Trophoblast cell (in vitro differentiated cells and primary cell): ENCODE measurements around the gene VAMP1.
"Not testable (repeated sequence)": the region's sequence is repeated elsewhere in the genome, so short reads cannot be mapped to it uniquely, and the experiment has no call there.

Source experiments
- DNase-seq, 2 donors: peaks; one replicate each; pipeline ENCODE4 v3.0.0-alpha.2; 2016
- H2AFZ ChIP-seq: 2 replicates; pipeline ENCODE4 v1.6.1; 2013; ENCODE audit warnings: low read length, moderate library complexity, mild to moderate bottlenecking; ENCODE audit not compliant: insufficient read depth, poor library complexity
- H2AK5ac ChIP-seq: 2 replicates; pipeline ENCODE4 v1.6.1; 2013; ENCODE audit warnings: mild to moderate bottlenecking, low read length
- H2BK120ac ChIP-seq: 2 replicates; pipeline ENCODE4 v1.6.1; 2013; ENCODE audit warnings: low read length, mild to moderate bottlenecking, moderate library complexity; ENCODE audit not compliant: insufficient read depth, poor library complexity
- H2BK12ac ChIP-seq: 2 replicates; pipeline ENCODE4 v1.6.1; 2013; ENCODE audit warnings: mild to moderate bottlenecking, low read length, moderate library complexity
- H2BK5ac ChIP-seq: 2 replicates; pipeline ENCODE4 v1.6.1; 2013; ENCODE audit warnings: low read length, low read depth, moderate library complexity, mild to moderate bottlenecking; ENCODE audit not compliant: poor library complexity
- H3K14ac ChIP-seq: 2 replicates; pipeline ENCODE4 v1.6.1; 2013; ENCODE audit warnings: mild to moderate bottlenecking, low read length
- H3K18ac ChIP-seq: 2 replicates; pipeline ENCODE4 v1.6.1; 2013; ENCODE audit warnings: mild to moderate bottlenecking, low read length
- H3K23ac ChIP-seq: 2 replicates; pipeline ENCODE4 v1.6.1; 2013; ENCODE audit warnings: low read length
- H3K27ac ChIP-seq: 2 replicates; pipeline ENCODE4 v1.5.1; 2013; ENCODE audit warnings: low read depth, mild to moderate bottlenecking, inconsistent platforms, low read length, moderate library complexity
- H3K27me3 ChIP-seq: 2 replicates; pipeline ENCODE4 v1.6.1; 2013; ENCODE audit warnings: inconsistent platforms, mild to moderate bottlenecking, low read length, moderate library complexity; ENCODE audit not compliant: insufficient read depth
- H3K36me3 ChIP-seq, 2 experiments: 1 replicate in 1 of 2; 2 replicates in 1 of 2; pipeline ENCODE4 v1.6.1; 2013; ENCODE audit warnings: low read length in 2 of 2, mild to moderate bottlenecking in 2 of 2, moderate library complexity in 1 of 2; ENCODE audit not compliant: insufficient read depth in 2 of 2, control insufficient read depth in 1 of 2
- H3K4ac ChIP-seq: 2 replicates; pipeline ENCODE4 v1.6.1; 2013; ENCODE audit warnings: low read depth, mild to moderate bottlenecking, low read length, moderate library complexity
- H3K4me1 ChIP-seq, 2 experiments: 1 replicate in 1 of 2; 2 replicates in 1 of 2; pipeline ENCODE4 v1.6.1; 2013; ENCODE audit warnings: low read length in 2 of 2, mild to moderate bottlenecking in 2 of 2, moderate library complexity in 1 of 2; ENCODE audit not compliant: insufficient read depth in 2 of 2, control insufficient read depth in 1 of 2
- H3K4me2 ChIP-seq: 2 replicates; pipeline ENCODE4 v1.6.1; 2013; ENCODE audit warnings: inconsistent platforms, mild to moderate bottlenecking, low read length, moderate library complexity
- H3K4me3 ChIP-seq: 2 replicates; pipeline ENCODE4 v1.5.1; 2013; ENCODE audit warnings: mild to moderate bottlenecking, low read depth, low read length, inconsistent platforms
- H3K79me1 ChIP-seq: one replicate; pipeline ENCODE4 v1.6.1; 2013; ENCODE audit warnings: low read length
- H3K79me2 ChIP-seq: 2 replicates; pipeline ENCODE4 v1.6.1; 2013; ENCODE audit warnings: low read length, mild to moderate bottlenecking; ENCODE audit not compliant: control insufficient read depth, insufficient read depth, poor library complexity
- H3K9ac ChIP-seq: 2 replicates; pipeline ENCODE4 v1.6.1; 2013; ENCODE audit warnings: mild to moderate bottlenecking, low read length
- H3K9me3 ChIP-seq: 2 replicates; pipeline ENCODE4 v1.6.1; 2013; ENCODE audit warnings: low read depth, mild to moderate bottlenecking, control low read depth, inconsistent platforms, low read length; ENCODE audit not compliant: insufficient read depth
- H4K12ac ChIP-seq: 2 replicates; pipeline ENCODE4 v1.6.1; 2013; ENCODE audit warnings: low read depth, mild to moderate bottlenecking, low read length, moderate library complexity
- H4K8ac ChIP-seq: 2 replicates; pipeline ENCODE4 v1.6.1; 2013; ENCODE audit warnings: low read depth, mild to moderate bottlenecking, low read length, moderate library complexity
- H4K91ac ChIP-seq: one replicate; pipeline ENCODE4 v1.6.1; 2013; ENCODE audit warnings: low read depth, mild to moderate bottlenecking, low read length, moderate library complexity
- WGBS: extraction: QIAGEN DNeasy Blood & Tissue Kit; methylation state at CpG from one replicate; pipeline ENCODE4 v1.1.7; 2013; ENCODE audit warnings: missing lambda C conversion rate; ENCODE audit not compliant: insufficient read length, insufficient coverage; ENCODE audit errors: extremely low coverage; 5-methylcytosine and 5-hydroxymethylcytosine counted together

Gene VAMP1

DNA sequence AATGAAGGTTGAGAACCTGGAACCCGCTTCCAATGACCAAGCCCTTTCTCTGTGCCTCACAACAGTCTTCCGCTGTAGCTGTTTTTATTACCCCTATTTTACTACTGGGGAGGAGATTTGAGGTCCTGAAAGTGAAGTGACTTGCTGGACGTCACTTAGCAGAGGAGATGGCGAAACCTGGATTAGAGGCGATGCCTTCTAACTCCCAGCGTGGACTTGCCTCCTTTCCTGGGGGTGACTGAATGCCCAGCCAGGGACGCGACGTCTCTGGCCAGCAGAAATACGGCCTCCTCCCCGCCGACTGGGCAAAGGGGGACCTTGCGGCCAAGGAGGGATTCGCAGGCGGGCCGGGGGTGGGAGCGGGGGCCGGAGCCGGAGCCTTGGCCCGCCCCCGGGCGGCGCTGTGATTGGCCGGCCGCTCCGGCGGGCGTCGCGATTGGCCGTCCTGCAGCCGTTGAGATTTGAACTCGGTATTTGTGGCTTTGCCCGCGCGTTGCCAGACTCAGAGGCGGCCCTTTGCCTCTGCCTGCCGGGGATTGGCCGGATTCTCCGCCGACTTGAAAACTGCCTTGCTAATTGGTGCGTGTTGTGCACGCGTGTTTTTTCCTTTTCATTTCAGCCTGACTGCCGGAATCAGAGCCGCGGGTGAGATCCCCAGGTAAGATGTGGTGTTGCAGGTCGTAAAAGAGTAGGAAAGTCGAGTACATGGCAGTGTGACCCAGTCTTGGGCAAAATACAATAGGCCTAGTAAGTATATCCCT lies 23.2 kb upstream of the VAMP1 start, which contains the start of gene NCAPD2:
Gene NCAPD2, plus strand, starts transcription at position 606 of the 761 bp plus-strand sequence. CDS start 997 bp downstream, outside the sequence.
- Histone ChIP-seq H2BK12ac (peak within 1 kb of the TSS; percentile 8), H2AFZ (peak within 1 kb of the TSS; percentile 89), H3K4ac (peak within 1 kb of the TSS; percentile 73), H3K14ac (peak within 1 kb of the TSS; percentile 93), H3K27me3 (no peaks in the 10 kb centered on the region), H3K27ac (peak within 1 kb of the TSS; percentile 95), H2BK120ac (peak within 1 kb of the TSS; percentile 52), H4K12ac (peak within 1 kb of the TSS; percentile 90), H3K9ac (peak within 1 kb of the TSS; percentile 92), H2BK5ac (peak within 1 kb of the TSS; percentile 85), H3K23ac (no peak within 1 kb of the TSS), H3K79me1 (peaks cover 8% of the 10 kb centered on the region), H3K36me3 (peaks cover 5 to 11% of the 10 kb centered on the region in 2 experiments), H4K8ac (peak within 1 kb of the TSS; percentile 85), H4K91ac (peak within 1 kb of the TSS; percentile 86), H3K79me2 (peaks cover 5% of the 10 kb centered on the region), H2AK5ac (peak within 1 kb of the TSS; percentile 89), H3K4me3 (peak within 1 kb of the TSS; percentile 85), H3K4me1 (peaks cover 0 to 6% of the 10 kb centered on the region in 2 experiments), H3K18ac (peak within 1 kb of the TSS; percentile 87), H3K4me2 (peak within 1 kb of the TSS; percentile 85), H3K9me3 (peaks cover 2% of the 10 kb centered on the region)
- no CpG with 5 or more reads among the region's 49 CpGs for WGBS
- DNase-seq, result peak; percentile 94 to 98

- Histone ChIP-seq H3K9ac (peak within 1 kb of the TSS; percentile 92), H2AK5ac (peak within 1 kb of the TSS; percentile 89), H3K23ac (no peak within 1 kb of the TSS), H3K4me2 (peak within 1 kb of the TSS; percentile 85), H3K36me3 (peaks cover 4 to 10% of the 10 kb centered on the region in 2 experiments), H4K91ac (peak within 1 kb of the TSS; percentile 86), H3K18ac (peak within 1 kb of the TSS; percentile 87), H3K4ac (peak within 1 kb of the TSS; percentile 81), H3K79me2 (peaks cover 5% of the 10 kb centered on the region), H4K8ac (peak within 1 kb of the TSS; percentile 85), H3K9me3 (peaks cover 2% of the 10 kb centered on the region), H2BK120ac (peak within 1 kb of the TSS; percentile 52), H3K4me1 (peaks cover 0 to 6% of the 10 kb centered on the region in 2 experiments), H4K12ac (peak within 1 kb of the TSS; percentile 90), H3K14ac (peak within 1 kb of the TSS; percentile 93), H3K79me1 (peaks cover 8% of the 10 kb centered on the region), H2BK12ac (peak within 1 kb of the TSS; percentile 8), H2BK5ac (peak within 1 kb of the TSS; percentile 85), H2AFZ (peak within 1 kb of the TSS; percentile 89), H3K4me3 (peak within 1 kb of the TSS; percentile 85), H3K27ac (peak within 1 kb of the TSS; percentile 95), H3K27me3 (no peaks in the 10 kb centered on the region)
- DNase-seq, result peak; percentile 93 to 96
- WGBS, result no CpG with 5 or more reads among the region's 39 CpGs
These were observed 22.5 kb upstream of the VAMP1 start, which contains the start of gene MRPL51 for GRCh38 chr12:6492838-6493496. MRPL51 (minus strand) TSS chr12:6493262; CDS start chr12:6493136, 126 bp downstream.

GRCh38 chr12:6490673-6491072 lies 20.2 kb upstream of the VAMP1 start:
- H3K27ac ChIP-seq, H4K12ac ChIP-seq, H4K91ac ChIP-seq, H3K9me3 ChIP-seq, H2AFZ ChIP-seq, H3K23ac ChIP-seq, H3K27me3 ChIP-seq, H3K14ac ChIP-seq, H2BK120ac ChIP-seq, H2BK5ac ChIP-seq, H2BK12ac ChIP-seq, H3K79me2 ChIP-seq, H3K36me3 ChIP-seq, H3K18ac ChIP-seq, H3K4me1 ChIP-seq, H2AK5ac ChIP-seq, H3K4ac ChIP-seq, H3K79me1 ChIP-seq, DNase-seq, H3K4me2 ChIP-seq, H4K8ac ChIP-seq, H3K9ac ChIP-seq, H3K4me3 ChIP-seq: not testable (repeated sequence)
- WGBS, result no CpG with 5 or more reads among the region's 1 CpG

- Histone ChIP-seq H3K9ac (no peak overlapping the region), H3K14ac (no peak overlapping the region), H3K4ac (no peak overlapping the region), H3K4me1 (peaks cover 0 to 3% of the 10 kb centered on the region in 2 experiments), H4K91ac (no peak overlapping the region), H2BK120ac (no peak overlapping the region), H2BK5ac (no peak overlapping the region), H3K9me3 (no peaks in the 10 kb centered on the region), H3K18ac (no peak overlapping the region), H2AK5ac (no peak overlapping the region), H3K4me2 (no peak overlapping the region), H3K27me3 (no peaks in the 10 kb centered on the region), H2BK12ac (no peak overlapping the region), H3K79me1 (peaks cover 8% of the 10 kb centered on the region), H3K79me2 (peaks cover 5% of the 10 kb centered on the region), H4K8ac (no peak overlapping the region), H4K12ac (no peak overlapping the region), H3K4me3 (no peak overlapping the region), H3K36me3 (peaks cover 0 to 2% of the 10 kb centered on the region in 2 experiments), H3K27ac (no peak overlapping the region), H2AFZ (no peak overlapping the region), H3K23ac (no peak overlapping the region)
- WGBS, result no CpG with 5 or more reads among the region's 4 CpGs
- DNase-seq, result no peak
These were observed 19.0 kb upstream of the VAMP1 start for GRCh38 chr12:6489449-6489848.
